ENCODE data around the gene FAM222B. TPM values are rescaled to one million over a fixed set of nuclear protein-coding genes. Genes with fewer than 3 reads are reported as not detected.

The FAM222B gene
- total and polyA plus RNA-seq, 9 of the 15 experiments (the other 6 are each of a cell fraction or from before 2014, with no cell fraction given) = 4.0 to 34.6 (median 7.5) TPM

DNA sequence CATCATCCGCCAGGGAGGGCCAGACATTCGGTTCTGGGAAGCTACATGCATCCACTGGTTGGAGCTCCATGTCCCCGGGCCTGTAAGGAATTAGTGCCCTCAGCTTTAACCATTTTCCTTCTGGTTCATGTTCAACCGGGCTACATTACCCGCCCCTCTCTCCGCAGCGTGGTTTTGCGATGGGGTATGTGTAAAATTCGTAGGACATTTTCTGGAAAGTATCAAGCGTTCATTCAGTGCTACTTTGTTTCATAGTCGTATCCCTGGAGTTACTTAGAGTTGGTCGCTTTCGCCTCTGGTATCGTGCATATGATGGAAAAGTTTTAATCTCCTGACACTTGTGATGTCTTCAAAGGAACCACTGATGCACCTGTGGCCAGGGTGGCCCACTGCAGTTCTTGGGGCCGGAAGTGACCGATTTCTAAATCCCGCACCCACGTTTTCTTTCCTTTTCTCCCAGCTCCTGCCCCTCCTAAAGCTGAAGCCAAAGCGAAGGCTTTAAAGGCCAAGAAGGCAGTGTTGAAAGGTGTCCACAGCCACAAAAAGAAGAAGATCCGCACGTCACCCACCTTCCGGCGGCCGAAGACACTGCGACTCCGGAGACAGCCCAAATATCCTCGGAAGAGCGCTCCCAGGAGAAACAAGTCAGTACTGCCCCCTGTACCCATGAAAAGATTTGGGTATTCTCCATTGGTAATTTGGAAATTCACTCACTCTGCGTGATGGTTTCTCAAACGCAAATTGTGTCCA is 122.2 kb downstream of the FAM222B start (continued):
- TF ChIP-seq TRIM24 (IDR thresholded peaks at IDR 0.05) (0 out of 4 replicates have a peak, but pooled peaks of 1 of the 2 experiments have one; percentile 1), ETV6 (IDR thresholded peaks at IDR 0.05; ENCODE audit: borderline replicate concordance in 1 of 2, low read depth in 2 of 2, low read length in 1 of 2) (no peak), ETV6 (CRISPR knock-in tag; IDR thresholded peaks at IDR 0.05; ENCODE audit: borderline replicate concordance) (no peak), GABPB1 (CRISPR knock-in tag; IDR thresholded peaks at IDR 0.05) (no peak), TCF3 (CRISPR knock-in tag; IDR thresholded peaks at IDR 0.05) (no peak), NR2C1 (IDR thresholded peaks at IDR 0.05) (no peak), NR2C1 (tag; IDR thresholded peaks at IDR 0.05) (no peak), SRSF9 (IDR thresholded peaks at IDR 0.05; ENCODE audit: borderline replicate concordance, low read depth, low read length) (no peak), ETV5 (CRISPR knock-in tag; IDR thresholded peaks at IDR 0.05; ENCODE audit: low read depth) (peak; percentile 42), POLR2A (conservative IDR thresholded peaks at IDR 0.05) (peak; percentile 29; the same call in 1 of the 2 replicates), HNRNPK (IDR thresholded peaks at IDR 0.05; ENCODE audit: low read depth, low read length, poor library complexity, severe bottlenecking) (no peak), HNRNPUL1 (IDR thresholded peaks at IDR 0.05; ENCODE audit: low read length) (no peak), ILF3 (IDR thresholded peaks at IDR 0.05; ENCODE audit: borderline replicate concordance) (no peak), ILK (tag; IDR thresholded peaks at IDR 0.05; ENCODE audit: borderline replicate concordance, low read depth) (no peak), ZNF197 (CRISPR knock-in tag; IDR thresholded peaks at IDR 0.05; ENCODE audit: low read depth) (no peak)
- TF ChIP-seq, protein P1, sequence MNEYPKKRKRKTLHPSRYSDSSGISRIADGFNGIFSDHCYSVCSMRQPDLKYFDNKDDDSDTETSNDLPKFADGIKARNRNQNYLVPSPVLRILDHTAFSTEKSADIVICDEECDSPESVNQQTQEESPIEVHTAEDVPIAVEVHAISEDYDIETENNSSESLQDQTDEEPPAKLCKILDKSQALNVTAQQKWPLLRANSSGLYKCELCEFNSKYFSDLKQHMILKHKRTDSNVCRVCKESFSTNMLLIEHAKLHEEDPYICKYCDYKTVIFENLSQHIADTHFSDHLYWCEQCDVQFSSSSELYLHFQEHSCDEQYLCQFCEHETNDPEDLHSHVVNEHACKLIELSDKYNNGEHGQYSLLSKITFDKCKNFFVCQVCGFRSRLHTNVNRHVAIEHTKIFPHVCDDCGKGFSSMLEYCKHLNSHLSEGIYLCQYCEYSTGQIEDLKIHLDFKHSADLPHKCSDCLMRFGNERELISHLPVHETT (CRISPR knock-in tag; conservative IDR thresholded peaks at IDR 0.05 in 1 of 2, IDR thresholded peaks at IDR 0.05 in 1 of 2) = no peak
- TF ChIP-seq, protein P2, sequence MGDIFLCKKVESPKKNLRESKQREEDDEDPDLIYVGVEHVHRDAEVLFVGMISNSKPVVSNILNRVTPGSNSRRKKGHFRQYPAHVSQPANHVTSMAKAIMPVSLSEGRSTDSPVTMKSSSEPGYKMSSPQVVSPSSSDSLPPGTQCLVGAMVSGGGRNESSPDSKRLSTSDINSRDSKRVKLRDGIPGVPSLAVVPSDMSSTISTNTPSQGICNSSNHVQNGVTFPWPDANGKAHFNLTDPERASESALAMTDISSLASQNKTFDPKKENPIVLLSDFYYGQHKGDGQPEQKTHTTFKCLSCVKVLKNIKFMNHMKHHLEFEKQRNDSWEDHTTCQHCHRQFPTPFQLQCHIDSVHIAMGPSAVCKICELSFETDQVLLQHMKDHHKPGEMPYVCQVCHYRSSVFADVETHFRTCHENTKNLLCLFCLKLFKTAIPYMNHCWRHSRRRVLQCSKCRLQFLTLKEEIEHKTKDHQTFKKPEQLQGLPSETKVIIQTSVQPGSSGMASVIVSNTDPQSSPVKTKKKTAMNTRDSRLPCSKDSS (IDR thresholded peaks at IDR 0.05; ENCODE audit: low read depth, partially characterized antibody) = no peak
- TF ChIP-seq, protein P3, sequence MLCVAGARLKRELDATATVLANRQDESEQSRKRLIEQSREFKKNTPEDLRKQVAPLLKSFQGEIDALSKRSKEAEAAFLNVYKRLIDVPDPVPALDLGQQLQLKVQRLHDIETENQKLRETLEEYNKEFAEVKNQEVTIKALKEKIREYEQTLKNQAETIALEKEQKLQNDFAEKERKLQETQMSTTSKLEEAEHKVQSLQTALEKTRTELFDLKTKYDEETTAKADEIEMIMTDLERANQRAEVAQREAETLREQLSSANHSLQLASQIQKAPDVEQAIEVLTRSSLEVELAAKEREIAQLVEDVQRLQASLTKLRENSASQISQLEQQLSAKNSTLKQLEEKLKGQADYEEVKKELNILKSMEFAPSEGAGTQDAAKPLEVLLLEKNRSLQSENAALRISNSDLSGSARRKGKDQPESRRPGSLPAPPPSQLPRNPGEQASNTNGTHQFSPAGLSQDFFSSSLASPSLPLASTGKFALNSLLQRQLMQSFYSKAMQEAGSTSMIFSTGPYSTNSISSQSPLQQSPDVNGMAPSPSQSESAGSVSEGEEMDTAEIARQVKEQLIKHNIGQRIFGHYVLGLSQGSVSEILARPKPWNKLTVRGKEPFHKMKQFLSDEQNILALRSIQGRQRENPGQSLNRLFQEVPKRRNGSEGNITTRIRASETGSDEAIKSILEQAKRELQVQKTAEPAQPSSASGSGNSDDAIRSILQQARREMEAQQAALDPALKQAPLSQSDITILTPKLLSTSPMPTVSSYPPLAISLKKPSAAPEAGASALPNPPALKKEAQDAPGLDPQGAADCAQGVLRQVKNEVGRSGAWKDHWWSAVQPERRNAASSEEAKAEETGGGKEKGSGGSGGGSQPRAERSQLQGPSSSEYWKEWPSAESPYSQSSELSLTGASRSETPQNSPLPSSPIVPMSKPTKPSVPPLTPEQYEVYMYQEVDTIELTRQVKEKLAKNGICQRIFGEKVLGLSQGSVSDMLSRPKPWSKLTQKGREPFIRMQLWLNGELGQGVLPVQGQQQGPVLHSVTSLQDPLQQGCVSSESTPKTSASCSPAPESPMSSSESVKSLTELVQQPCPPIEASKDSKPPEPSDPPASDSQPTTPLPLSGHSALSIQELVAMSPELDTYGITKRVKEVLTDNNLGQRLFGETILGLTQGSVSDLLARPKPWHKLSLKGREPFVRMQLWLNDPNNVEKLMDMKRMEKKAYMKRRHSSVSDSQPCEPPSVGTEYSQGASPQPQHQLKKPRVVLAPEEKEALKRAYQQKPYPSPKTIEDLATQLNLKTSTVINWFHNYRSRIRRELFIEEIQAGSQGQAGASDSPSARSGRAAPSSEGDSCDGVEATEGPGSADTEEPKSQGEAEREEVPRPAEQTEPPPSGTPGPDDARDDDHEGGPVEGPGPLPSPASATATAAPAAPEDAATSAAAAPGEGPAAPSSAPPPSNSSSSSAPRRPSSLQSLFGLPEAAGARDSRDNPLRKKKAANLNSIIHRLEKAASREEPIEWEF (CRISPR knock-in tag; IDR thresholded peaks at IDR 0.05) = no peak
- TF ChIP-seq, protein P4, sequence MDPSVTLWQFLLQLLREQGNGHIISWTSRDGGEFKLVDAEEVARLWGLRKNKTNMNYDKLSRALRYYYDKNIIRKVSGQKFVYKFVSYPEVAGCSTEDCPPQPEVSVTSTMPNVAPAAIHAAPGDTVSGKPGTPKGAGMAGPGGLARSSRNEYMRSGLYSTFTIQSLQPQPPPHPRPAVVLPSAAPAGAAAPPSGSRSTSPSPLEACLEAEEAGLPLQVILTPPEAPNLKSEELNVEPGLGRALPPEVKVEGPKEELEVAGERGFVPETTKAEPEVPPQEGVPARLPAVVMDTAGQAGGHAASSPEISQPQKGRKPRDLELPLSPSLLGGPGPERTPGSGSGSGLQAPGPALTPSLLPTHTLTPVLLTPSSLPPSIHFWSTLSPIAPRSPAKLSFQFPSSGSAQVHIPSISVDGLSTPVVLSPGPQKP (CRISPR knock-in tag; IDR thresholded peaks at IDR 0.05) = no peak

Measured in K562 (cell line).